Measurements from ENCODE around the gene MPHOSPH9.

GRCh38 chr12:123229051-123229450 is 3.9 kb downstream of the MPHOSPH9 start:
- TF ChIP-seq REST (IDR thresholded peaks at IDR 0.05) (no peak), FOXA1 (IDR thresholded peaks at IDR 0.05) (no peak), CTCF (IDR thresholded peaks at IDR 0.05; ENCODE audit: low read depth, low read length, missing input control) (no peak), ATF3 (IDR thresholded peaks at IDR 0.05) (no peak), EGR1 (IDR thresholded peaks at IDR 0.05; ENCODE audit: low read depth in 2 of 2) (no peak), RXRA (IDR thresholded peaks at IDR 0.05) (no peak), YY1 (IDR thresholded peaks at IDR 0.05) (no peak), JUND (IDR thresholded peaks at IDR 0.05) (no peak), SP1 (IDR thresholded peaks at IDR 0.05) (no peak), MAX (IDR thresholded peaks at IDR 0.05) (no peak), TAF1 (conservative IDR thresholded peaks at IDR 0.05) (no peak)

Data from liver (tissue), 3 donors.